GM19395 (cell line): ENCODE data around the gene L3MBTL1.
"Not testable (repeated sequence)": the region's sequence is repeated elsewhere in the genome, so short reads cannot be mapped to it uniquely, and the experiment has no call there.

Source experiments
- ATAC-seq: cut with Tn5 transposase; IDR thresholded peaks from one replicate; pipeline ENCODE4 v1.9.1; 2021; ENCODE audit warnings: mild to moderate bottlenecking, moderate library complexity; ENCODE audit not compliant: unreplicated experiment

Gene L3MBTL1

GRCh38 chr20:43502021-43502420 is 5.5 kb upstream of the L3MBTL1 start:
- not testable (repeated sequence) for ATAC-seq

- no peak for ATAC-seq
Observed at GRCh38 chr20:43506238-43506637, 1.3 kb upstream of the L3MBTL1 start.

GRCh38 chr20:43508106-43508505 is 609 bp downstream of the L3MBTL1 start:
- ATAC-seq, result no peak

GRCh38 chr20:43508604-43509040 is 1.1 kb downstream of the L3MBTL1 start:
- ATAC-seq, result no peak

GRCh38 chr20:43511879-43512278 is 4.4 kb downstream of the L3MBTL1 start:
- no peak for ATAC-seq

GRCh38 chr20:43513372-43513930 is 6.0 kb downstream of the L3MBTL1 start:
- ATAC-seq, result no peak

GRCh38 chr20:43513931-43514647 is 6.6 kb downstream of the L3MBTL1 start:
- ATAC-seq, result peak; percentile 84

GRCh38 chr20:43514648-43514999 is 7.1 kb downstream of the L3MBTL1 start:
- peak; percentile 13 for ATAC-seq

- no peak for ATAC-seq
Observed at GRCh38 chr20:43515628-43516027, 8.1 kb downstream of the L3MBTL1 start.

- ATAC-seq, result no peak
Observed at GRCh38 chr20:43516251-43516824, 8.8 kb downstream of the L3MBTL1 start.

GRCh38 chr20:43520074-43520630 is 12.7 kb downstream of the L3MBTL1 start:
- no peak for ATAC-seq

- no peak for ATAC-seq
Observed at GRCh38 chr20:43525021-43525420, 17.5 kb downstream of the L3MBTL1 start.

- no peak for ATAC-seq
Observed at GRCh38 chr20:43528258-43528875, 20.9 kb downstream of the L3MBTL1 start.

GRCh38 chr20:43529051-43529450 is 21.6 kb downstream of the L3MBTL1 start:
- no peak for ATAC-seq

- ATAC-seq, result no peak
Observed at GRCh38 chr20:43529457-43530153, 22.1 kb downstream of the L3MBTL1 start.

GRCh38 chr20:43530321-43531090 is 23.0 kb downstream of the L3MBTL1 start:
- no peak for ATAC-seq

- no peak for ATAC-seq
Observed at GRCh38 chr20:43531091-43531443, 23.6 kb downstream of the L3MBTL1 start.

GRCh38 chr20:43532416-43533055 is 25.0 kb downstream of the L3MBTL1 start:
- ATAC-seq, result no peak

GRCh38 chr20:43533060-43533459 is 25.6 kb downstream of the L3MBTL1 start:
- ATAC-seq, result no peak

- ATAC-seq, result no peak
Observed at GRCh38 chr20:43534016-43534415, 26.5 kb downstream of the L3MBTL1 start.
